K562 (cell line): ENCODE results near the gene HPD. TPM values are rescaled to one million over a fixed set of nuclear protein-coding genes. Genes with fewer than 3 reads are reported as not detected.

Experiments used
- ATAC-seq: fragments of 200-7000 bp; cut with Tn5 transposase; 3 replicates; pipeline ENCODE4 v1.9.1; 2020; ENCODE audit warnings: moderate library complexity
- Bru-seq: library from RNA; stranded (reverse); fragments of 400-500 nt; gene quantifications from one replicate; lab custom pipeline; 2021; lab: Mats Ljungman, UMichigan
- BruChase-seq, 2 experiments: library from RNA; stranded (reverse); fragments of 400-500 nt; gene quantifications; one replicate each; lab custom pipeline; 2021; lab: Mats Ljungman, UMichigan
- BruUV-seq: library from RNA; stranded (reverse); fragments of 400-500 nt; replicated peaks from 2 replicates; lab custom pipeline; 2021; lab: Mats Ljungman, UMichigan
- CTCF ChIA-PET: fragments of 300-600 bp; formaldehyde crosslinking; extraction: SDS; loops from one replicate; lab custom pipeline; 2021; ENCODE audit warnings: low intra/inter-chr PET ratio; lab: Yijun Ruan, JAX
- POLR2A ChIA-PET: fragments of 300-600, 350-650 bp; sonication (Branson Sonifier 250); formaldehyde crosslinking; extraction: SDS; loops from one replicate; lab custom pipeline; 2021; ENCODE audit warnings: antibody characterized with exemption, inconsistent platforms; lab: Yijun Ruan, JAX
- DNase-seq, 4 experiments: peaks; one replicate each; pipeline versions ENCODE4 v3.0.0 to v3.0.0-alpha.2; 2011 to 2018; ENCODE audit warnings: low spot score in 3 of 4, mixed read lengths in 3 of 4; ENCODE audit errors: extremely low read depth in 1 of 4
- FAIRE-seq: peaks from 2 replicates; lab custom pipeline; 2011; peaks lifted over from hg19 to GRCh38; lab: Jason Lieb, UNC
- H2AFZ ChIP-seq: 2 replicates; pipeline ENCODE4 v1.6.0; 2011; ENCODE audit warnings: low read depth, low read length, control low read depth, inconsistent platforms
- H3K27ac ChIP-seq: fragments of 200-600 bp; 3 replicates; pipeline ENCODE4 v1.8.0; 2011; ENCODE audit warnings: low read depth, mild to moderate bottlenecking, control low read depth, inconsistent platforms, low read length, moderate library complexity, mixed read lengths; ENCODE audit errors: extremely low read depth
- H3K27me3 ChIP-seq, 2 experiments: fragments of 300-600 bp in 1 of 2; 2 replicates in 1 of 2; 3 replicates in 1 of 2; pipeline versions ENCODE4 v1.6.0 to v1.8.0; 2011; ENCODE audit warnings: inconsistent platforms in 2 of 2, low read length in 2 of 2, mild to moderate bottlenecking in 1 of 2, mixed read lengths in 1 of 2, moderate library complexity in 1 of 2; ENCODE audit not compliant: control insufficient read depth in 2 of 2, insufficient read depth in 2 of 2
- H3K36me3 ChIP-seq: fragments of 300-600 bp; 3 replicates; pipeline ENCODE4 v1.8.0; 2011; ENCODE audit warnings: mild to moderate bottlenecking, low read length, inconsistent platforms; ENCODE audit not compliant: control insufficient read depth, insufficient read depth
- H3K4me1 ChIP-seq, 2 experiments: fragments of 200-600 bp in 1 of 2; replicated peaks in 1 of 2; 2 replicates in 1 of 2; 3 replicates in 1 of 2; pipeline versions ENCODE4 v1.5.1 to v1.8.0; 2011; ENCODE audit warnings: inconsistent platforms in 2 of 2, low read length in 2 of 2, mild to moderate bottlenecking in 1 of 2, mixed read lengths in 1 of 2, moderate library complexity in 1 of 2; ENCODE audit not compliant: control insufficient read depth in 2 of 2, insufficient read depth in 2 of 2
- H3K4me2 ChIP-seq: 2 replicates; pipeline ENCODE4 v1.6.1; 2011; ENCODE audit warnings: low read length, control low read depth, inconsistent platforms, mixed read lengths; ENCODE audit not compliant: insufficient read depth
- H3K4me3 ChIP-seq: fragments of 200-600 bp; sonication (generic), shearing (Covaris generic); 2 replicates; pipeline ENCODE4 v1.5.1; 2016; ENCODE audit warnings: control low read depth, inconsistent platforms
- H3K79me2 ChIP-seq: fragments of 200-600 bp; 3 replicates; pipeline ENCODE4 v1.8.0; 2011; ENCODE audit warnings: low read length, inconsistent platforms; ENCODE audit not compliant: control insufficient read depth, insufficient read depth
- H3K9ac ChIP-seq, 2 experiments: 2 replicates each; pipeline versions ENCODE4 v1.6.0 to v1.6.1; 2011; ENCODE audit warnings: low read depth in 2 of 2, low read length in 2 of 2, control low read depth in 1 of 2, inconsistent platforms in 1 of 2, mild to moderate bottlenecking in 1 of 2, mixed read lengths in 1 of 2; ENCODE audit not compliant: insufficient read depth in 1 of 2
- H3K9me1 ChIP-seq: one replicate; pipeline ENCODE4 v1.6.0; 2011; ENCODE audit warnings: inconsistent platforms, mild to moderate bottlenecking, low read length, moderate library complexity; ENCODE audit not compliant: control insufficient read depth, insufficient read depth
- H3K9me3 ChIP-seq: replicated peaks from 2 replicates; pipeline ENCODE4 v1.5.1; 2011; ENCODE audit warnings: low read depth, low read length, inconsistent platforms; ENCODE audit not compliant: control insufficient read depth, insufficient read depth
- H4K20me1 ChIP-seq: replicated peaks from 2 replicates; pipeline ENCODE4 v1.6.1; 2011; ENCODE audit warnings: low read length, inconsistent platforms, mixed read lengths; ENCODE audit not compliant: control insufficient read depth, insufficient read depth
- ATF3 ChIP-seq, 2 experiments: fragments of 450-650 bp in 1 of 2; sonication (generic) in 1 of 2; formaldehyde crosslinking in 1 of 2; IDR thresholded peaks in 1 of 2; conservative IDR thresholded peaks in 1 of 2; 2 replicates each; pipeline versions ENCODE4 v1.6.1 to v1.8.1; 2016 to 2023; ENCODE audit warnings: mild to moderate bottlenecking in 2 of 2, moderate library complexity in 2 of 2, inconsistent platforms in 1 of 2, missing genetic modification reagents in 1 of 2
- ELF2 ChIP-seq: fragments of 250-450 bp; sonication (Bioruptor Pico); IDR thresholded peaks from 2 replicates; pipeline ENCODE4 v1.5.0; 2021; ENCODE audit warnings: mild to moderate bottlenecking
- IFI16 ChIP-seq: fragments of 250-450 bp; sonication (Bioruptor Pico); IDR thresholded peaks from 2 replicates; pipeline ENCODE4 v2.1.2; 2022; ENCODE audit warnings: mild to moderate bottlenecking, inconsistent platforms
- JUND ChIP-seq, 2 experiments: IDR thresholded peaks; 2 replicates in 1 of 2; 3 replicates in 1 of 2; pipeline ENCODE4 v1.6.1; 2011; ENCODE audit warnings: borderline replicate concordance in 2 of 2, low read depth in 2 of 2, low read length in 2 of 2, improper control_type of control experiment in 1 of 2, missing biosample characterization in 1 of 2, missing genetic modification characterization in 1 of 2, missing genetic modification reagents in 1 of 2
- MEIS2 ChIP-seq: fragments of 450-650 bp; IDR thresholded peaks from 2 replicates; pipeline ENCODE4 v1.6.1; 2014; ENCODE audit warnings: mild to moderate bottlenecking; ENCODE audit not compliant: partially characterized antibody
- POLR2G ChIP-seq: fragments of 200-400 bp; formaldehyde crosslinking; IDR thresholded peaks from 2 replicates; pipeline ENCODE4 v1.6.1; 2017; ENCODE audit warnings: low read depth, mild to moderate bottlenecking, antibody characterized with exemption, low read length, moderate library complexity
- TAF15 ChIP-seq: fragments of 200-400 bp; formaldehyde crosslinking; IDR thresholded peaks from 2 replicates; pipeline ENCODE4 v1.6.1; 2017; ENCODE audit warnings: mild to moderate bottlenecking, low read depth, low read length, moderate library complexity
- WGBS: fragments of 100-300 bp; shearing (Covaris generic); methylation state at CpG from one replicate; pipeline ENCODE4 v1.1.6; 2016; ENCODE audit warnings: low coverage, mixed read lengths; ENCODE audit not compliant: insufficient coverage; ENCODE audit errors: missing lambda C conversion rate; 5-methylcytosine and 5-hydroxymethylcytosine counted together
- in situ Hi-C: fragments of 300-500 bp; cut with MboI; formaldehyde crosslinking; loops from 4 replicates; pipeline ENCODE4 v1.15.0; 2018; ENCODE audit warnings: inconsistent platforms, mixed read lengths
- intact Hi-C: fragments of 100-400 bp; cut with micrococcal nuclease; formaldehyde crosslinking; loops from 2 replicates; pipeline ENCODE4 v1.14.2; 2022
- long read RNA-seq, 3 experiments: library from polyadenylated mRNA in 2 of 3; library from RNA in 1 of 3; unstranded in 2 of 3; stranded (forward) in 1 of 3; transcript quantifications; one replicate each; pipeline ENCODE4 v2.0.0, GENCODE V29; 2019 to 2022
- polyA minus RNA-seq, 3 experiments: library from RNA; depleted of rRNA, polyadenylated mRNA; stranded (reverse); fragments of >200 nt; gene quantifications; 2 replicates each; pipeline ENCODE4 v1.2.3, GENCODE V29; 2011
- polyA plus RNA-seq, 8 experiments: library from polyadenylated mRNA; depleted of rRNA in 4 of 8; stranded (reverse) in 5 of 8; unstranded in 3 of 8; fragments of >200 nt; fragmentation: Nextera tagmentation in 2 of 8; fragmentation: Illumina TruSeq in 1 of 8; extraction: Ambion mirVana in 2 of 8; extraction: Trizol in 1 of 8; gene quantifications; 2 replicates each; pipeline versions ENCODE4 v1.2.1 to v1.2.3, GENCODE V29; 2011 to 2014; ENCODE audit warnings: inconsistent platforms in 1 of 8, missing spikeins in 1 of 8
- total RNA-seq, 7 experiments: library from RNA; depleted of rRNA in 6 of 7; stranded (reverse); fragments of >200 nt in 6 of 7; fragmentation: Illumina TruSeq in 2 of 7; extraction: Trizol in 2 of 7; gene quantifications; 2 replicates each; pipeline versions ENCODE4 v1.2.1 to v1.2.3, GENCODE V29; 2011 to 2021; ENCODE audit warnings: low replicate concordance in 1 of 7

HPD gene
- total RNA-seq (2011; cell fraction: chromatin; rRNA removed; ENCODE audit: low replicate concordance) = 0.53 TPM in 1 of 2 replicates, not detected in the other
- total RNA-seq (2011; cell fraction: nucleolus; rRNA removed) = 0.33 TPM in 1 of 2 replicates, not detected in the other
- total RNA-seq (2011; cell fraction: nucleoplasm; rRNA removed) = not detected in 2 replicates
- 0.23 TPM in 1 of 2 replicates, not detected in the other for total RNA-seq (2014; rRNA removed)
- total RNA-seq (2014; rRNA removed; fragmentation: Illumina TruSeq; extraction: Trizol) = not detected in 2 replicates
- not detected in 2 replicates for total RNA-seq (2015; rRNA removed; fragmentation: Illumina TruSeq; extraction: Trizol)
- 0.29 TPM in 2 replicates for total RNA-seq (2021)
- 0.06 TPM in 1 of 2 replicates, not detected in the other for polyA plus RNA-seq (2011; rRNA removed)
- 0.04 and 0.18 TPM in 2 replicates for polyA plus RNA-seq (2011; cell fraction: cytosol; rRNA removed)
- polyA plus RNA-seq (2011; cell fraction: nucleus; rRNA removed) = not detected in 2 replicates
- 0.08 and 0.36 TPM in 2 replicates for polyA plus RNA-seq (2012)
- not detected in 2 replicates for polyA plus RNA-seq (2014; fragmentation: Illumina TruSeq; extraction: Trizol)
- under 1 TPM; 0.07 TPM for polyA plus RNA-seq (2014; fragmentation: Nextera tagmentation; extraction: Ambion mirVana)
- 0.09 TPM in 1 of 2 replicates, not detected in the other for polyA plus RNA-seq (2014; rRNA removed)
- 0.53 TPM in 1 of 2 replicates, not detected in the other for polyA minus RNA-seq (2011; rRNA and poly(A)+ RNA removed)
- not detected in 2 replicates for polyA minus RNA-seq (2011; cell fraction: cytosol; rRNA and poly(A)+ RNA removed)
- not detected in 2 replicates for polyA minus RNA-seq (2011; cell fraction: nucleus; rRNA and poly(A)+ RNA removed)
- percentile 2 among the genes with signal in this experiment for Bru-seq, nascent RNA
- BruChase-seq, experiment 1, labeled RNA remaining after a 2-hour chase = percentile 4 among the genes with signal in this experiment
- percentile 4 among the genes with signal in this experiment for BruChase-seq, experiment 2, labeled RNA remaining after a 6-hour chase
- long read RNA-seq, experiment 1 = 0 reads
- long read RNA-seq, experiment 2 = 0 reads
- long read RNA-seq, experiment 3 = 0 reads

GRCh38 chr12:121858662-121859572 is at the start of gene HPD:
HPD (minus strand) TSS chr12:121858859; CDS start chr12:121858823, 36 bp downstream.
- CTCF ChIA-PET = no interaction called here
- Histone ChIP-seq H4K20me1 (no peaks in the 10 kb centered on the region), H3K36me3 (no peaks in the 10 kb centered on the region), H3K4me1 (peaks cover 8 to 14% of the 10 kb centered on the region in 2 experiments; a peak in 4 of 5 replicates), H3K27ac (no peak within 1 kb of the TSS), H3K4me3 (no peak within 1 kb of the TSS), H3K9me1 (no peaks in the 10 kb centered on the region), H3K9me3 (no peaks in the 10 kb centered on the region)
- BruUV-seq = no TSS peak
- in situ Hi-C loops = no loop called here
- no peak for DNase-seq
- no peak for ATAC-seq
- intact Hi-C loops = no loop called here
- TF ChIP-seq ATF3 (IDR thresholded peaks at IDR 0.05) = peak; percentile 70
- TF ChIP-seq ATF3 (CRISPR knock-in tag; conservative IDR thresholded peaks at IDR 0.05) = no peak
- TF ChIP-seq JUND (IDR thresholded peaks at IDR 0.05; ENCODE audit: borderline replicate concordance, low read depth, low read length) = peak; percentile 22; the same call in 1 of the 2 replicates
- no peak for TF ChIP-seq JUND (tag; IDR thresholded peaks at IDR 0.05; ENCODE audit: borderline replicate concordance, low read depth, low read length)
- TF ChIP-seq POLR2G = no peak
- TF ChIP-seq IFI16 (CRISPR knock-in tag) = no peak
- TF ChIP-seq MEIS2 = peak; percentile 31
- TF ChIP-seq TAF15 = no peak
- TF ChIP-seq ELF2 (CRISPR knock-in tag) = no peak
- TF ChIP-seq, all 486 proteins: peak for 3
- Histone ChIP-seq H3K9ac (peak within 1 kb of the TSS in 1 of 2 experiments; percentile 80; a peak in 2 of 4 replicates), H2AFZ (no peak within 1 kb of the TSS), H3K79me2 (no peaks in the 10 kb centered on the region), H3K4me2 (no peak within 1 kb of the TSS), H3K27me3 (peaks cover 0 to 8% of the 10 kb centered on the region in 2 experiments; a peak in 1 of 5 replicates)
- POLR2A ChIA-PET = interaction anchor here (0.6 kb wide), 1 partner anchor 31 kb away, joined by 3 read pairs; no protein-coding TSS in a partner anchor
- no peak for FAIRE-seq
- 47% methylated on average over 16 of the region's 16 CpGs for WGBS
